ENCODE data around the gene SHE. TPM values are rescaled to one million over a fixed set of nuclear protein-coding genes. Genes with fewer than 3 reads are reported as not detected.

The SHE gene
- total RNA-seq, 1 donor from 2014 or later, result 30.5 TPM

DNA sequence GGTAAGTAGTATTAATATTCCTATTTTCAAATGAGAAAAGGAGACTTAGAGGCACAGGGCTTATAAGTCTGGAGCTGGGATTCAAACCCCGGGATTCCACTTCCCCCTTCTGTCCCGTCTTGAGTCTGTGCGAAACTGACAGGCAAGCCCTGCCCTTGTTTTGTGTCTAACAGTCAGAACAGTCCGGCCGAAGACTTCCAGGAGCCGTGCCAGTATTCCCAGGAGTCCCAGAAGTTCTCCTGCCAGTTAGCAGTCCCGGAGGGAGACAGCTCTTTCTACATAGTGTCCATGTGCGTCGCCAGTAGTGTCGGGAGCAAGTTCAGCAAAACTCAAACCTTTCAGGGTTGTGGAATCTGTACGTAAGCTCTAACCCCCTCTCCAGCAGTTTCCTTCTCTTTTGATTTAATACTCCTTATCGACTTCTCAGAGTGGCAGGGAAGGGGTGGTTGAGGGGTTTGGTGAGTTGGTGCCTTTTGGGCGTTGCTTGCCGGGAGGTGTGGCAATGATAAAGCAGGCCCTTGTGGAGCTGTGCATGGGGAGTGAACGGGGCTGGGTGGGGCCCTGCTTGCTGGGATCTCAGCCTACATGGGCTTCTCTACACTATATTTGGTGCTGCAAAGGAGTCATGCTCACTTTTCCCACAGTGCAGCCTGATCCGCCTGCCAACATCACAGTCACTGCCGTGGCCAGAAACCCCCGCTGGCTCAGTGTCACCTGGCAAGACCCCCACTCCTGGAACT, 67.7 kb downstream of the SHE start:
- ATAC-seq (peak; percentile 92), DNase-seq (ENCODE audit: low spot score) (peak; percentile 81)
- intact Hi-C loops (cut with DNase I), result no loop called here

DNA sequence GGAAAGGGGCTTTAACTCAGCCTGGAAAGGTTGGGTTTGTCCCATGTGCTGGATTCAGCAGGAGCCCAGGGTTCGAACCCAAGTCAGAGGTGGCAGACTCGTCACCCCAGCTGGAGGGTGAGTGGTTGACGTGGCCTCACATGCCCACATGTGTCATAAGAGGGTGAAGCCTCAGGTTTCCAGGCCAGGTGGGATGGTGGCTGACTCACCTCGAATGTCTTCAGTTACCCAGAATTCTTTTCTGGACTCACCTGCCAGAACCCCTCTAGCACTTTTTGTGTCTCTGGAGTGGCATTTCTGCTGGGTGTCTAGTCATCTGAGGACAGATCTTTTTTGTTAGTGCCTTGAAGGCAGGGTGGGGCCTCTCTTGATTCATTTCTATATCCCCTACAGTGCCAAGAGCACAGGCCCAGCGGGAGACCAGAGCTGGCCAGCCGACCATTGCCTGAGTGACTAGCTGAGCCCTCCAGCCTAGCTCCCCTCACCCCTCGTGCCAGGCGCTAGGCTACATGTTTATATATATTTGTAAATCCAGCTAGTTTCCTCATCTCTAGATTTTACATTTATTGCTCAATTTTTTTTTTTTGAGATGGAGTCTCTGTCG, 68.9 kb downstream of the SHE start:
- ATAC-seq (no peak), DNase-seq (ENCODE audit: low spot score) (no peak)
- intact Hi-C loops (cut with DNase I), result no loop called here

DNA sequence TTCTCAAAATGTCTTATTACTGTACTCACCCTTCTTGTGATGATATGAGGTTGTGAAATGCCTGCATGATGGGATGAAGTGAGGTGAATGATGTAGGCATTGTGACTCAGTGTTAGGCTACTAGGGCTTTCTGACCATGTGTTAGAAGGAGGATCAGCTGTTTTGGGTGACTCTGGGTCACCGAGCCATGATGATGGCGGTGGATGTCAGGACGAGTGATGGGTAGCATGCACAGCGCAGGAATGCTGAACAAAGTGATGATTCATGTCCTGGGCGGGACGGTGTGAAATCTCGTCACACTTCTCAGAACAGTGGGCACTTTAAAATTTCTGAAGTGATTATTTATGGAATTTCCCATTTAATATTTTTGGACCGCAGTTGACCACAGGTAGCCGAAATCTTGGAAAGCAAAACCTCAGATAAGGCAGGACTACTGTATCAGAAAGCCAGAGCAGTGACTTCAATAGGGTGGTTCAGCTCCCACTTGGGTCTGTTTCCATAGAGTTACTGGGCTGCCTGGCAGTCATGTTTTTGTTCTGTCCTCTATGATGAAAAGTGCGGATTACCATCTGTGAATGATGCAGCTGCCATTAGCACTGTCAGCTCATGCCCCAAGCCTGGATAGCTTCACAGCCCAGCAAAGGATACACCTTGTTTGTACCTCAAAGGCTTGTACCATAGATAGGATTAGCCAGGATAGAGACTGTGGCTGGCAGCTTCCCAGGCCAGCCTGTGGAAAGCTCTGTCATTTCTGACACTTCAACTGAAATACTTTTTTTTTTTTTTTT, 70.4 kb downstream of the SHE start:
- intact Hi-C loops (cut with DNase I), result no loop called here
- ATAC-seq (no peak), DNase-seq (ENCODE audit: low spot score) (no peak)

DNA sequence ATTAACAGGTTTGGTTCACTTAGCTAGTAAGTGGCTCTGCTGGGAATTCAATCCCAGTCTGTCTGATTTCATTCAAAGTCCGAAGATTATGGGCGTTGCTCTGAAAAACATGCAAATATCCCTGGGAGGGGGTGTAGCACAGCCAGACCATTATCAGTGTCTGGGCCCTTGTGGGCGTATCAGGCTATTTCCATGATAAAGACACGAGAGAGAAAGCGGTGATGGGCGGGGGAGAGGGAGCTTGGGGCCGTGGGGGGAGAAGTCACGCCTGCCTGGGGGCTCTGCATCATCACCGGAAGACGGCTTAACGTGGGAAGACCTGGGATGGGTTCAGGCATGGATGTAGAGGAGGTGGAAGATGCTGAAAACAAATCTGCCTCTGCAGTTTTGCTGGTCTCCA, 71.3 kb downstream of the SHE start:
- intact Hi-C loops (cut with DNase I), result no loop called here
- DNase-seq (ENCODE audit: low spot score) (no peak), ATAC-seq (no peak)

DNA sequence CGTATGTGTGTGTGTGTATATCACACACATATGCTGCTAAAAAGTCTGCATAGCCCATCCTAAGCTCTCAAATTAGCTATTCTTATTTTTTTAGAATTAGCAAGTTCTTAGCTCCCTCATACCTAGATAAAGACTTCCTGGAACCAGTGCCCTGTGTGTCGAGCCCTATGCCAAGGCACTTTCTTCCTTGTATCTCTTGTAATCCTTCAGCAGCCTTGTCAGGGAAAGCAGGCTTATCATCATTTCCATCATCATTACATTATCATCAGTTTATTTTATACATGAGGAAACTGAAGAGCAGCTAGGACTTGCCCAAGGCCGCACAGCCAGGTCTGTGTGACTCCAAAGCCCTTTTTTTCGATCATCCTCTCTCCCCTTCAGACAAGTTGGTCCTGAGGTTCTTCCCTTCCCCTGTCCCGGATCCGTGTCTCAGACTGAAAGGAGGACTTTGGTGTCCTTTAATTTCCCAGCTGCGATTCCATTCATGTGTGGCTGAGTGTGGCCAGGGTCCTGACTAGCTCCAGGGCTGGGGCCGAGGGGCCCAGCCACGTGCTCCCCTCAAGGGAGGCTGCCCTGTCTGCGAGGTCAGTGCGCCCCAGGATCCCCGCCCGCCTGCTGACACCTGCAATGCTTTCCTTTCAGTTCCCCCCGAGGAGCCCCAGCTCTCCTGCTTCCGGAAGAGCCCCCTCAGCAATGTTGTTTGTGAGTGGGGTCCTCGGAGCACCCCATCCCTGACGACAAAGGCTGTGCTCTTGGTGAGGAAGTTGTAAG, 72.2 kb downstream of the SHE start:
- DNase-seq (ENCODE audit: low spot score) (no peak), ATAC-seq (no peak)
- intact Hi-C loops (cut with DNase I), result no loop called here

Other genes with a start within 250 kb of the SHE start
- gene HAX1, start 229.8 kb downstream of the SHE start, total RNA-seq, result 59.9 TPM
- gene AQP10, start 181.3 kb downstream of the SHE start, total RNA-seq, result not detected
- 78.3 TPM for gene ATP8B2, start 176.9 kb downstream of the SHE start, total RNA-seq
- gene IL6R, start 97.1 kb downstream of the SHE start, total RNA-seq, result 26.6 TPM
- 11.7 TPM for gene TDRD10, start 193 bp downstream of the SHE start, total RNA-seq
- 67.4 TPM for gene UBE2Q1, start 56.2 kb upstream of the SHE start, total RNA-seq
- gene CHRNB2, start 65.4 kb upstream of the SHE start, total RNA-seq, result 0.18 TPM
- 139 TPM for gene ADAR, start 105.8 kb upstream of the SHE start, total RNA-seq

Measured in sciatic nerve (tissue), 2 donors.